ENCODE results near the gene IFNL1. TPM values are rescaled to one million over a fixed set of nuclear protein-coding genes. Genes with fewer than 3 reads are reported as not detected.
A peak's percentile ranks its signal among the peaks of the same experiment; 100 is the strongest.
"Not testable (repeated sequence)": the region's sequence is repeated elsewhere in the genome, so short reads cannot be mapped to it uniquely, and the experiment has no call there.

IFNL1 gene
- total and polyA plus RNA-seq, 2 experiments from 2014 or later, result not detected

GRCh38 chr19:39336483-39336882 is 40.3 kb downstream of the IFNL1 start:
- Histone ChIP-seq H3K4me1 (ENCODE audit: low read depth) (no peaks in the 10 kb centered on the region), H3K27me3 (no peaks in the 10 kb centered on the region), H3K27ac (no peak overlapping the region), H3K9me3 (ENCODE audit: low read depth) (no peaks in the 10 kb centered on the region), H3K4me3 (no peak overlapping the region), H3K36me3 (no peaks in the 10 kb centered on the region)
- no peak for TF ChIP-seq CTCF (IDR thresholded peaks at IDR 0.05; ENCODE audit: low read depth, low read length)
- no peak for DNase-seq (ENCODE audit: low read depth in 1 of 2, low spot score in 1 of 2)

- Histone ChIP-seq H3K4me3 (no peak overlapping the region), H3K27ac (no peak overlapping the region), H3K4me1 (ENCODE audit: low read depth) (peaks cover 6% of the 10 kb centered on the region), H3K9me3 (ENCODE audit: low read depth) (no peaks in the 10 kb centered on the region), H3K36me3 (no peaks in the 10 kb centered on the region), H3K27me3 (no peaks in the 10 kb centered on the region)
- no peak for TF ChIP-seq CTCF (IDR thresholded peaks at IDR 0.05; ENCODE audit: low read depth, low read length)
- DNase-seq (ENCODE audit: low read depth in 1 of 2, low spot score in 1 of 2), result no peak
These were observed 43.5 kb downstream of the IFNL1 start for GRCh38 chr19:39339674-39340073.

GRCh38 chr19:39340156-39340555 is 43.9 kb downstream of the IFNL1 start:
- H3K36me3 ChIP-seq; DNase-seq (ENCODE audit: low read depth in 1 of 2, low spot score in 1 of 2); H3K4me3 ChIP-seq; H3K27ac ChIP-seq; H3K9me3 ChIP-seq (ENCODE audit: low read depth); H3K4me1 ChIP-seq (ENCODE audit: low read depth); H3K27me3 ChIP-seq: not testable (repeated sequence)

GRCh38 chr19:39341129-39341718 is 45.0 kb downstream of the IFNL1 start:
- peak overlapping the region; percentile 80 for H3K27ac ChIP-seq
- peak; percentile 38 to 52 for DNase-seq (ENCODE audit: low read depth in 1 of 2, low spot score in 1 of 2)
- no peak for TF ChIP-seq CTCF (IDR thresholded peaks at IDR 0.05; ENCODE audit: low read depth, low read length)

GRCh38 chr19:39341719-39342604 is 45.8 kb downstream of the IFNL1 start, which contains the start of gene SAMD4B:
Gene SAMD4B (plus strand): TSS chr19:39342421. CDS start chr19:39356894, 14,473 bp downstream.
- H3K27ac ChIP-seq, result peak within 1 kb of the TSS; percentile 80
- H3K36me3 ChIP-seq, result no peaks in the 10 kb centered on the region
- H3K4me3 ChIP-seq, result peak within 1 kb of the TSS; percentile 84
- peak; percentile 99 for DNase-seq (ENCODE audit: low read depth in 1 of 2, low spot score in 1 of 2)
- no peaks in the 10 kb centered on the region for H3K27me3 ChIP-seq
- TF ChIP-seq CTCF (IDR thresholded peaks at IDR 0.05; ENCODE audit: low read depth, low read length), result peak; percentile 58
- H3K9me3 ChIP-seq (ENCODE audit: low read depth), result no peaks in the 10 kb centered on the region
- peaks cover 9% of the 10 kb centered on the region for H3K4me1 ChIP-seq (ENCODE audit: low read depth)

More at GRCh38 chr19:39341129-39341718, 45.0 kb downstream of the IFNL1 start:
- H3K27me3 ChIP-seq, result no peaks in the 10 kb centered on the region
- H3K4me3 ChIP-seq, result peak overlapping the region; percentile 84
- no peaks in the 10 kb centered on the region for H3K36me3 ChIP-seq
- peaks cover 6% of the 10 kb centered on the region for H3K4me1 ChIP-seq (ENCODE audit: low read depth)
- H3K9me3 ChIP-seq (ENCODE audit: low read depth), result no peaks in the 10 kb centered on the region

Data from cardiac muscle cell (in vitro differentiated cells and primary cell).